ENCODE measurements around the gene SLC27A5.

SLC27A5 gene

GRCh38 chr19:58511353-58512208 is at the start of gene SLC27A5:
SLC27A5 (minus strand) TSS chr19:58511992; CDS start chr19:58511955, 37 bp downstream.
- no peak for DNase-seq

- DNase-seq = no peak
These were observed 49.1 kb upstream of the SLC27A5 start for GRCh38 chr19:58560921-58561320.

DNA sequence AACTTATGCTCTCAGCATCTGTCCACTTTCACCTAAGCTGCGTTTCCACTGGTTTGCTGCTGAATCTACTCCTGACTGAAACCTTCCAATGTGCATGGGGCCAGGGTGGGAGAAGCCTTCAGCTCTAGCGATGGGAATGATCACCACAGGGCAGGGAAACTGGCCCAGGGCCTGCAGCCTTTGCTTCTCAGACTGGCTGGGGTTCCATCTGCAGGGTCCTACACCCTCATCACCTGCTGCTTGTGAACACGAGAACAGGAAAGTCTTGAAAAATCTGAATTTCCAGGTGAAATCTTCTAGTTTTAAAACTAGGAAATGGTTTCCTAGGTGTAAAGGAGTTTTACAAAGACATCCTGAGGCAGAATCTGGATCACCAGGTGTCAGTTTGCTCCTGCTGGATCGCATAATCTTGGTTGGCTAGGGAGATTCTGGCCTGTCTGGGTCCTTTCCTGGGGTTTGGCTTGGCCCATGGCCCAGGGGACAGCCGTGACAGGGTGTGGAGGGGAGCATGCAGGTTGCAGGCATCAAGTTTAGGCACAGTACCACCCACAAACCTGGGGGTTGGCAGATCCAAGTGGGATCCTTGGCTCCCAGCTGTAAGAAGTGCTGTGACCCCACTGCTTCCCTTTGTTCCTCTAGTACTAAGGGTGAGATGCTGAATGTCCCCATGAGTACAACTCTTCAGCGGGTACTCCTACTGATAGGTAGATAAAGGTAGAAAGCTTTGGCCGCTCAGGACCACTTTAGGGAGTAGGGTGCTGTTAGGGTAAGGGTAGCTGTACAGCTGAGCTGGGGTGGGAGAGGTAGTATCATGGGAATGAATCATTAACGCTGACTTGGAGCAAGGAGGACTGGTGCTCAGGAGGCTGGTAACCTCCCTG is 48.5 kb upstream of the SLC27A5 start:
- DNase-seq = no peak

DNA sequence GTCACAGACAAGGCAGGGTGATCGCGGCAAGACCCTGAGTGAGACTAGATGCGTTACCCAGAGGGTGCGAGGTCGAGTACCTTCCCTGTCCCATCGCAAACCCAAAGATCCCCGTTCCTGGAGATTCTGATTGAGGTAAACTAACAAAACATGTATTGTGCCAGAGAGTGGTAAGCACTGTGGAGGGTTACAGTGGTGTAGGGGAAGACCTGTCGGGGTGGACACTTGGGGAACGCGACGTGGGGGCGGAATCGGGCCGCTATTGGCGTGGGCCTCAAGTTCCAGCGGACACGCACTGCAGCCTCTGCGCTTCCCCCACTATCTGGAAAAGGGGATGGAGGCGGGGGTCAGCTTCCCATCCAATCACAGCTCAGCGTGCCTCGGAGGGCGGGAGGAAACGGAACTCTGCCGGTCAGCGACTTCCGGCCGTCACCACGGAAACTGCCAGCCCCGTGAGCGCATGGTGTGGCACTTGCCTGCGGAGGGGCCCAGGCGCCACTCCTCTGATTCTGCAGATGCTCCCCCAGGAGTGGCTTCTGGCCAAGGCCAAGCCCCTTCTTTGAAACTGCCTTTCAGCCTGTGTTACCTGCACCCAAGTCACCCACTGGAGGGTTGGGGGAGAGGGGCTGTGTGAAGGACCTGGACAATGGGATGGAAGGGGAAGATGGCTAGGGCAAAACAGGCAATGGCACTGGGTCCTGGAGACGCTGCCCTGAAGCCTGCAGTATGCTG is 47.6 kb upstream of the SLC27A5 start:
- no peak for DNase-seq

GRCh38 chr19:58558623-58559274 is 47.0 kb upstream of the SLC27A5 start:
- DNase-seq = no peak

GRCh38 chr19:58558066-58558622 is 46.4 kb upstream of the SLC27A5 start, which contains the start of gene UBE2M:
UBE2M (minus strand) TSS chr19:58558611; CDS start chr19:58558381, 230 bp downstream.
- no peak for DNase-seq

DNA sequence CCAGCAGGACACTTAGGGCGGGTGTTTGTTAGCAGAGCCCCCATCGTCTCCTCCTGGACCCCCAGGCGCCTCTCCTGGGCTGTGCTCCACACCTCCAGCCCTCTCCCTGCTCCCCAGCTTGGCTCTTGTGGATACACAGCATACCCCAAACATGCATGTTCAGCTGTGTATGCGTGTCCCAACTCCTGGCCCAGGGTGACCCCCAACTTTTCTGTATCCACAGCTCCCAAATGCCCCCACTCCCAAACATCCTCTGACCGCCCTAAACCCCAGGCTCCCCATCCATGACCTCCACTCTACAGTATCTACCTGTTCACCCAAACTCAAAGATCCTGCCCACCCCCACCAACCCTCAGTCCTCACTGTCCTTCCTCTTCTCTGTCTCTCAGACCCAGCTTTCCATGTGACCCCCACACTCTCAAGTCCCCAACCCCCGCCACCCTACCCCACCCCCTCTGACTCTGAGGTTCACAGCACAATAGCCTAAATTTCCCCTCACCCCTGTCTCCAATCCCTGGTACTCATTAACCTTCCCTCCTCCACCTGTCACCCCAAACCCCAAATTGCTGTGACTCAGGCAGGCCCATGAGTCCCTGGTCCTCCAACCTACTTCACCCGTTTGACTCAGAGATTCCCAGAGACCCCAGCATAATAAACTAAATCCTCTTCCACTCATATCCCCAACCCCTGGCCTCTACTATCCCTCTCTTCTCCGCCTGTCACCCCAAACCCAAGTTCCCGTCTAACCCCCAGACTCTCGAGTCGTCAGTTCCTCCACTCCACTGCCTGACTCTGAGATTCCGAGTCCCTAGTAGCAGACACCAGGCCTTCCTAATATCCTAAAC is 45.7 kb upstream of the SLC27A5 start:
- DNase-seq = no peak

- DNase-seq = no peak
These were observed 44.9 kb upstream of the SLC27A5 start for GRCh38 chr19:58556622-58557220.

DNA sequence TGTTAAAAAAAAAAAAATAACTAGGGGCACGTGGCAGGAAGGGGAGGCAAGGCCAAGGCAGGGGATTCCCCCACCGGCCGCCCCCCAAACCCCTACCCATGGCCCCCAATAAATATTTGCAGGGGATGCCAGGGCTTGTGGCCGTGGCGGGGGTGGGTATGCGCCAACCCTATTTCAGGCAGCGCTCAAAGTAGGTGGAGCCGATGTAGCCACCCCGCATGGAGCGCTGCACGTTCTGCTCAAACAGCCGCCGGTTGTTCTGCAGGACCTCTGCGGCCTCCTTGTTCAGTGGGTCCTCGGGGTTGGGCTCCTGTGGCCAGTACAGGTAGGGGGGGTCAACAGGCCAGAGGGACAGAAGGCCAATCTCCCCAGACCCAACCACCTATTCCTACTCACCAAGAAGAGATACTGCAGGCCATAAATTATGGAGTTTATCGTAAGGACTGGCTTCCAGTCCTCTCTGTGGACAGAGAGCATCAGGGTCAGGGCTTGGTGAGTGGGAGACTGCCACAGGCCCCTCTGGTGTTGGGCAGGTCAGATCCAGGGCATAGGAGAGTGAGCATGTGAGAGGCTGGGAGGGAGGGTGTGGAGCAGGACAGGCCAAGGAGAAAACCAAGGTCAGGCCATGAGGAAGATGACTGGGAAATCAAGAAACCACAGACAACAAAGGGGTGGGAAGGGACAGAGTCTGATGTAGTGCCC is 44.3 kb upstream of the SLC27A5 start:
- no peak for DNase-seq

- no peak for DNase-seq
These were observed 43.6 kb upstream of the SLC27A5 start for GRCh38 chr19:58555369-58555885.

GRCh38 chr19:58554494-58555368 is 42.9 kb upstream of the SLC27A5 start, which contains the start of gene CHMP2A:
CHMP2A (minus strand) TSS chr19:58555105; CDS start chr19:58554212, 893 bp downstream.
- no peak for DNase-seq

- no peak for DNase-seq
These were observed 42.2 kb upstream of the SLC27A5 start for GRCh38 chr19:58553799-58554493.

GRCh38 chr19:58552655-58553054 is 40.9 kb upstream of the SLC27A5 start:
- DNase-seq = no peak

GRCh38 chr19:58551577-58552471 is 40.0 kb upstream of the SLC27A5 start:
- DNase-seq = no peak

GRCh38 chr19:58551123-58551497 is 39.3 kb upstream of the SLC27A5 start:
- DNase-seq = no peak

DNA sequence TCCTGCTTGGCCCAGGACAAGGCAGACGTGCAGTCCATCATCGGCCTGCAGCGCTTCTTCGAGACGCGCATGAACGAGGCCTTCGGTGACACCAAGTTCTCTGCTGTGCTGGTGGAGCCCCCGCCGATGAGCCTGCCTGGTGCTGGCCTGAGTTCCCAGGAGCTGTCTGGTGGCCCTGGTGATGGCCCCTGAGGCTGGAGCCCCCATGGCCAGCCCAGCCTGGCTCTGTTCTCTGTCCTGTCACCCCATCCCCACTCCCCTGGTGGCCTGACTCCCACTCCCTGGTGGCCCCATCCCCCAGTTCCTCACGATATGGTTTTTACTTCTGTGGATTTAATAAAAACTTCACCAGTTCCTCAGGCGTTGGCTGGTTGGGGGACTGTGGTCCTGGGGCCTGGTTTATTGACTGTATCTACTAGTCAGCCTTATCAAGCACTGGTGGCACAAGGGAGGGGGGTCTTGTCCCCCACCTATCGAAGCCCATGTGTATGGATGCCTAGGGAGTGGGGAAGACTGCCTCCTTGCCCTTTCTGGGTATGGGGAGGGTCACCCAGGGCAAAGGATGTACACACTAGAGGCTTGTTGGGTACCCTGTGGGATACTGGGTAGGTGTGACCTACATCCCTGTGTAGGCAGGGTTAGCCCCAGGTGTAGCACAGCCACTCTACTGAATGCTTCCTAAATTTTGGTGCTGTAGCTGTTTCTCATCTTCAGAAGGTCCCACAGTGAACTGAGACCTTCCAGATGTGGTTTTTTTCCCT is 38.8 kb upstream of the SLC27A5 start:
- DNase-seq = no peak
